Endothelial cell of hepatic sinusoid (primary cell): Measurements from ENCODE around the gene CDKN2B.

Experiments used
- in situ Hi-C: cut with HindIII; loops from 2 replicates; pipeline ENCODE4 v1.10.0; 2017; ENCODE audit warnings: low sequenced_read_pairs

Gene CDKN2B

DNA sequence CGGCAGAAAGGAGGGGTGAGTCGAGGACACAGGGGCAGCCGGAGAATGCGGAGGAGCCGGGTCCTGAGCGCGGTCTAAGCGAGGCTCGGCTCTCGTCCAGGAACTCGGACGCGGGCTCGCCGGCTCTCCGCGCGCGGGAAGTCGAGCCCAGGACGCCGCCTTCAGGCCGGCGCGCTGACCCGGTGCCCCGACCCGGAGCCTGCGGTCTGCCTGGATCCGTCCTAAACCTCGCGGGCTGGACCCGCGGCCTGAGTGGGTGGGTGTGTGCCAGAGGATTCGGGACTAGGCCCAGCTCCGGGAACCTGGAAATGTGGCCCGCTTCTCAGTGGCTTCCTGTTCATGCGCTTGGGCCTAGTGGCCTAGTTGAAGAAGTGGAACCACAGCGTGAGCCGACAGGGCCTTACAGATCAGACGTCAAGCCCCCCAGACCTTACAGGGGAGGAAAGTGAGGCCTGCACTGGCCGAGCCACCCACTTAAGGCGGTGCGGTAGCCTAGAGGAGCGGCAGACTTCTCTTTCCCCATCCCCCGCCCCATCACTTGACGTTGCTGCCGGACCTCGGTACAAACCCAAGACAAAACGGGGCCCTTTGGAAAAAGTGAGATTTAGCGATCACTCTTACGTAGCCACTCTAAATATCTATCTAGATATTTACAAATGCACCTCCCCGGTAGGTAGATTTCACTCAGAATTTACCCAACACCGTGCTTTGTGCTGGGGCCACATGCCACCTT, 13.3 kb downstream of the CDKN2B start:
- in situ Hi-C loops, result no loop called here

DNA sequence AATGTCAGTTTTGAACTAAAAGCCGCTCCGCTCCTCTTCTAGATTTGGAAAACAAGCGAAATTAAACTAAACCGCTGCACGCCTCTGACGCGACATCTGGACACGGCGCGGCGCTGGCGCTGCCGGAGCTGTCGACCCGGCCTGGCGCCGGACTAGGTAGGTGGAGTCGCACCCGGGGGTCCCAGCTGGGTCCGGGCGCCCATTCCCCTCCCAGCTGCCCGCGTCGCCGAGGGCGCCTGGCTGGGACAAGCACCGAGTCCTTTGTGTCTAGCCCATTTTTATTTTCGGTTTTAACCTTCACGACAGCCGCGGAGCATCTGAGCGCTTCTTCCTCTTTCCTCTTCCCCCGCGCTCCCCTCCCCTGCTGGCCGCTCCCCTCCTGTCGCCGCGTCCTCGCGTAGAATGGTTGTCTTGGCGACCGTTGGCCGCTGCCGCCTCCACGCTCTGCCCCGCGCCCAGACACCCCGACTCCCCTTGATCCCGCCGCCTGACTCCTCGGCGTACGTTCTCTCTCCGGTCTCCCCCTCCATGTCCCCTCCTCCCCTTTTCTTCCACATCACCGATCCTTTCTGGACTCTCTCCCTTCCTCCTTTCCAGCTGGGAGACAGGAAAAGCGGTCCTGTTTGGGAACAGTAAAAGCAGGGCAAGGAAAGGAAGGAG, 14.0 kb downstream of the CDKN2B start:
- in situ Hi-C loops, result no loop called here

DNA sequence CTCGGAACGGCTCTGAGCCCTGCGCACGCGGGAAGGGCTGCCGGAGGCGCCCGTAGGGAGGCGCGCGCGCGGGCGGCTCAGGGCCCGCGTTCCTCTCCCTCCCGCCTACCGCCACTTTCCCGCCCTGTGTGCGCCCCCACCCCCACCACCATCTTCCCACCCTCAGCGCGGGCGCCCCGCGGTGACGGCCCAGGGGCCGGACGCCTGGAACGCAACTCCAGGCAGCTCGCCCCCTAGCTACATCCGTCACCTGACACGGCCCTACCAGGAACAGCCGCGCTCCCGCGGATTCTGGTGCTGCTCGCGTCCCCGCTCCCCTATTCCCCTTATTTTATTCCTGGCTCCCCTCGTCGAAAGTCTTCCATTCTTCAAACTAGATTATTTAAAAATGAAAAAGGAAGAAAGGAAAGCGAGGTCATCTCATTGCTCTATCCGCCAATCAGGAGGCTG, 14.5 kb downstream of the CDKN2B start, which contains the start of gene CDKN2B-AS1:
TSS of gene CDKN2B-AS1 (plus strand) at position 236 of the 450 bp plus-strand sequence.
- in situ Hi-C loops, result no loop called here

DNA sequence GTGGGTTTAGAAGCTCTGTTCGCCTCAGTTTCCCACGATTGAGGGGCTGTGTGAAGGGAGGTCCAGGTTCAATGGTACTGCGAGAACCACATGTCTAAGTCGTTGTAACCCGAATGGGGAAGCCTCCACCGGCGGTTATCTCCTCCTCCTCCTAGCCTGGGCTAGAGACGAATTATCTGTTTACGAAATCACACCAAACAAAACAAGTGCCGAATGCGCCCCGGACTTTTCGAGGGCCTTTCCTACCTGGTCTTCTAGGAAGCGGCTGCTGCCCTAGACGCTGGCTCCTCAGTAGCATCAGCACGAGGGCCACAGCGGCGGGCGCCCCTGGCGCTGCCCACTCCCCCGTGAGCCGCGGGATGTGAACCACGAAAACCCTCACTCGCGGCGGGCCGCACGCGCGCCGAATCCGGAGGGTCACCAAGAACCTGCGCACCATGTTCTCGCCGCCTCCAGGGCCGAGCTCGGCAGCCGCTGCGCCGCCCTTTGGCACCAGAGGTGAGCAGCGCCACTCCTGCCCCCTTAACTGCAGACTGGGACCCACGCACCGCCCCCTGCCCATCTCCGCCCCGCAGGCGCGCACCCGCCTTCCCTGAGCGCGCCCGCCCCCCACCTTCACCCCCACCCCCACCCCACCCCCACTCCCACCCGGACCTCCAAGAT, 15.1 kb downstream of the CDKN2B start, which contains the start of gene CDKN2A:
TSS of gene CDKN2A (minus strand) at position 500 of the 663 bp plus-strand sequence.
- in situ Hi-C loops, result no loop called here

DNA sequence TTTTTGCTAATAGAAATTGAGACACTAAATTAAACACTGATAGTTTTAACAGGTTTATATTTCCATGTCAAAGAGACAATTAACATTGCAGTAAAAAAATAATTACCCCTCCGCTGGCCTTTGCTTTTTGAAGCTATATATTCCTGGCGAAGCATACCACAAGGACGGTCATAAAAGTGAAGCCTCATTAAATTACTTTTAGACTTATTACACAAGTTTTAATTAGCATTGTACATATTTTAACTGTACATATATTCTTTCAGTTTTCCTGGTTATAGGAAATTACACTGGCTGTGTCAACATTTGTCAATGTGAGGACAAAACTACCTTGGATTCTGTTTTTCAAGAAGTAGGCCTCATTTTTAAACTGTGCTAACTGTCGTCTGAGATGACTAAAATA, 16.1 kb downstream of the CDKN2B start:
- in situ Hi-C loops, result no loop called here

DNA sequence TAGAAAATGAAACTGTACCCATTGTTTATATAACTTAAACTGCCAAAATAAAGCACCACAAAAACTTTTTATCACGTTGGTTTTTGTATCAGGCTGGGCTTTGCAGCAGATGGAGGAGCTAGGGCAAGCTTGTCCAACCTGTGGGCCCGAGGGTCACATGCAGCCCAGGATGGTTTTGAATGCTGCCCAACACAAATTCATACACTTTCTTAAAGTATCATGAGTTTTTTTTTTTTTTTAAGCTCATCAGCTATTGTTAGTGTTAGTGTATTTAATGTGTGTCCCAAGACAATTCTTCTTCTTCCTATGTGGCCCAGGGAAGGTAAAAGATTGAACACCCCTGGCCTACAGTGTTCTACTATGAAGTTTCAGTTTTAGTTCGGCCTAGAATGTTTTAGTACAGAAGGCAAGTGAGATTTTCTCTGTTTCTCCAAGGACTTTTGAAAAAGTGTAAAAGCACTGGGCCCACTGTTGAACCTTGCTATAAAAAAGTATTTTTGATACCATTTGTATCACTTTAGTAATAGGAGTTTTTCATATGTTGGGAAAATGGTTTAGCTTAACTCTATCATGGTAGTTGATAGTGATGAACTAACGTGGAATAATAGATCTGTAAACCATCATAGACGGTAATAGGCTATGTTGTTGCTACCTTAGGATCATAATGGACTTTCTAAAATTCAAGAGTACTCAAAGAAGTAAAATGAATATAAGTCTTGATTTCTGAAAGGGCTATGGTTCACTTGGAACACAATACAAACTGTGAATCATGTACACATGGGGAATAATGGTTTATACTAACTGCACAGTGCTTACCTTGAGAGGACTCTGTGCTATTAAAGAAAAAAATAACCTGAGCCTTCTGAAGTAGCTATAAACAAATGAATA, 17.8 kb downstream of the CDKN2B start:
- in situ Hi-C loops, result no loop called here

DNA sequence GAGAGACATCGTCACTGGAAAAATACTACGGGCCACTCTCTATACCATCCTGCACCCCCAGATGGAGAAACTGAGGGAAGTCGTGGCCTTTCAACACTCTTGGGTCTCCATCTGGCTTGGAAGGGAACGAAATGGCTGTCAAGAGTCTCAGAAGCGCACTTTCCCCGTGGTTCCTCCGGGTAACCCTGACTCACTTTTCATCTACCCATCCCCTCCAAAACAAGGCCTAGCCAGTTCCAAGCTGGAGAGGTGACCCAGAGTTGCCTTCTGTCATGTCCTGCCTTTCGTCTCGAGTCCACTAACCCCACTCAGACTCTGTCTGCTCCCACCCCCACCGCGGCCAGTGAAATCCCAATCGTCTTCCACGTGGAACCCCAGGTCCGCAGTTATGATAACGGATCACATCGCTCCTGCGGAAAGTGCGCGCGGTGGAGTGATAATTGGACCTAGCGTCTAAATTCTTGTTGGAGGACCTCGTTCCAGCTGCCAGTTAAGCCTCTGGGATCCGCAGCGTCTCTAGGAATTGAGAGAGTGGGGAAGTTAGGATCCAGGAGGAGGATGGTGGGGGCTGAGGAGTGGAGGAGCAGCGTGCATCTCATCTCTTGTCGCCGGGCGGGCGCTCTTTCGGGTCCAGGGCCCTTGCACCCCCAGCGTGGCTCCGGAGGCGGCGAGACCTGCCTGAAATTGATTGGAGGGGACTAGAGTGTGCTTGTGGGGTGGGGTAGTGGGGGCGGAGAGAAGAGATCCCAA, 19.5 kb downstream of the CDKN2B start:
- in situ Hi-C loops, result no loop called here

DNA sequence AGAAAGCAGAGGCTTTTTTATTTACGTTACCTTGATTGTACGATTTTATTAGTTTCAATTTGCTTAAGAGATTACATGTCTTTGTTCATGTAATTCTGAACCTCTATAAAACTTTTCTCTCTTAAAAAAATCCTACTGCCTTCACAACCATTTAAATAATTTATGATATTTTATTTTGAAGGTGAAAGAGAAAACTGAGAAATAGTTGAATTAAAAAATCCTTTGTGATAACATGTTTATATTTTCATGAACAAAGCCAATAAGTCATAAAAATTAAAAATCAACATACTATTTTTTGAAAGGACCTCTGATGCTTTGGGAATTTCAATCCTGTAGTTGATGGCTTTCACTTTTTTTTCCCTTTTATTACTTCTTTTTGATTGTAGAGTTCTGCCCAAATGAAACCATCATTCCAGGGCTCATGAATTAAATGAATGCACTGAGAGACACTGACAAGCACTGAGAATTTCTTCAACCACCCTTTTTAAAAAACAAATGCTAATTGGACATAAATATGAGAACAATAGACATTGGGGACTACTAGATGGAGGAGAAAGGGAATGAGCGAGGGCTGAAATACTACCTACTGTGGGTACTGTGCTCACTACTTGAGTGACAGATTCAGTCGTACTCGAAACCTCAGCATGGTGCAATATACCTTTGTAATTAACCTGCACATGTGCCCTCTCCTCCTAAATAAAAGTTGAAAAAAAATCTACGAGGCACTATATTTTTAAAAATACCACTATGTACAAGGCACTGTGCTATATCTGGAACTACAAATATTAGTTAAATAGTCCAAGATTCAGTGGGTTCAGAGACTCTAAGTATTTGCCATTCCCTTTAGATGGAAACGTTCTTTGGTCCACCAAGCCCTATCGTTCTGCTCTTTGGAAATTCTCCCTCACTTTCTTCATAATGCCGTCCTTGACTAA, 20.8 kb downstream of the CDKN2B start:
- in situ Hi-C loops, result no loop called here

DNA sequence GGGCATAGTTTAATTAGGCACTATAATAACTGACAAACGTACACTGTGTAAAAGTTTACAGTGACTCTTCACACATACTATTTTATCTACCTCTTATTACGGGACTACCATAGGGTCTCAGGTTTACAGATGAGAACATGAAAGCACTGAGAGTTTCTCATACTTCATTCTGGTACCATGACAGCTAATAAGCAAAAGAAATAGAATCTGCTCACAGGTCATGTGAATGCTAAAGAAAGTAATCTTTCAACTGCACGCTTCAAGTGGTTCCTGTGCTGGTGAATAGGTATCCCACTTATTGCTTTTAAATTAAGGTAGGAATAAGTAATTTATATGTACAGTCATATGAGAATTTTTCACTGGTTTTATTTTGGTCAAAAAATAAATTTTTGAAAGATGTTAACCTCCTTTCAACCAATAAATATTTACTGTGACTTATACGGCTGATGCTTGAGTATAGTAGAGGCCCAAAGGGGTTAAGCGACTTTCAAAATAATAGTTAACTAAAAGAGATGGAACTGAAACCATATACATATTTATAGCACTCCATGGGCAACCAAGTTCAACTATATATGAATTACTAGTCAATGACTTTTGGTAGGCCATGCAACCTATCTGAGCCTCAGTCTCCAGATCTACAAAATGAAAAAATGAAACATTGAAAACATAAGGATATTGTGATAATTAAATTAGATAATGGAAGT, 23.0 kb downstream of the CDKN2B start:
- in situ Hi-C loops, result no loop called here

DNA sequence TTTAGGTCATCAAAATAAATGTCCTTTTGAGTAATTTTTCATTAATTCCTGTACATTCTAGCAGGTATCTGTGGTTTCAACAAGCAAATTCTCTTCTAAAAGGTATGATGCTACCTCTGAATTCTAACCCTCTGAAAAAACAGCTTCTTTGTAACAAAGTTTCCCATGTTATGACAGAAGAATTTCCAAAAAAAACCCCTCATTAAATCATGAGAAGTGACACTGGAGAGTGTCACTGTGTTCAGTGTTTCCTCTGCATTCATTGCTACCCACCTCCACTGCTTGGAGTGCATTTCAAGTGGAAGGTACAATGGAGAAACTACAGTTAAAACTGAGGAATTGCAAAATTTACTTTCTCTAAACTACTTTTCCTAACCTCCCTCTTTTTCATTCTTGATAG, 25.0 kb downstream of the CDKN2B start:
- in situ Hi-C loops, result no loop called here

DNA sequence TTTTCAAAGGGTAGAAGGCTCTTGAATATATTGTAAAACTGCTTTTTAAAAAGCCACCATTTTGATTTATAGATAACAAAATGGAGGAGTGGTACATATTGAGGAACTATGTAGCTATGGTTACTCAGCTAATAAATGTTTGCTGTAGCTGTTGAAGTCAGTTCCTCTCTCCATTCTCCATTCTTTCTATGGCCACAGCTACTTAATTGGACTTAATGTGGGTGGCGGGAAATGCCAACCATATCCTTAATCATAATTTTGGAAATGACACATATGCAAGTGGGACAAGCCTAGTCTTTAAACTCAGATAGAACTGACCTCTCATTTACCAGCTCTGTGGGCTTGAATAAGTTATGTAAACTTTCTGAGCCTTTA, 25.6 kb downstream of the CDKN2B start:
- in situ Hi-C loops, result no loop called here

DNA sequence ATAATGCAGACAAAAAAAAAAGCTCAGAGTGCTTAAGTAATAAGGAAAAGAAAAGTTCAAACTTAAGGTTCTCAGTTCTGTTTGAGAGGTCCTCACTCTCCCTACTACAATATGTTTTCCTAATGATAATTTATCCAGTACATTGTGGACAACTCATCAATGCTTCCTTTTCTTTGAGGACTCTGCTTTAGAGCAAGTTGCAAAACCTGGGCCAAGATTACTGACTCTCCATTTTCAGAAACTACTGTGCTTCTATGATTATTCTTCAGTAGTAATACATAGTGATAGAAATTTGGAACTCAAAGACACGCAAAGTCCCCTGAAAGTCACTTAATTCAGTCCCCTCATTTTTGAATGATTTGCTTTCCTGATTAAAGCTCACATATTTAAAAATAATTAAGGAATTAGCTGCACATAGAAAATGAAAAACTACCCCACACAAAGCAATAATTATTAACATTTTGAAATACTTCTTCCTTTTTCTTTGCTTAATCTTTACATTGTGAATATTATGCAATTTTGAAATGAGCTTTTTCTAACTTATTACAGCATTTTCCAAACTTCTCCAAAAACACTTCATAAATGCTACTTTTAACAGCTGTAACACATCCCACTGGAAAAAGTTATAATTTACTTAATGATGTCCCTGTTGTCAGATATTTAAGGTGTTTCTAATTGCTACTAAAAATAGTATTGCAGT, 26.1 kb downstream of the CDKN2B start:
- in situ Hi-C loops, result no loop called here

DNA sequence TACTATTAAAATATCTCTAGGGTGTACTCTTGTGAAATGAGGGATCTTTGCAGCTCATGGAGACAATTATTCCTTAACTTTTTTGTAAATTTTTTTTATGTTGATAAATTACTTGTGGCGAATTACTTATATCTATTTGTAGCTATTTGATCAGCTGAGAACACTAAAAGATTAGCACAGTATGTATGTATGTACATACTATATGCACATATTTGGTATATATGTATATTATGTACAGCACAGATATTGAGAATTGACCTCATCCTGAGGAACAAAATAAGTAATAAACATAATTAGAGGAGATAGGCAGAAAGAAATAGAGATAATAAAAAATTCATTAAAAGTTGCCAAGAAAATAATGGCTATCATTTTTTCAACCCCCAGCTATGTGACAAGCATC, 26.7 kb downstream of the CDKN2B start:
- in situ Hi-C loops, result no loop called here

DNA sequence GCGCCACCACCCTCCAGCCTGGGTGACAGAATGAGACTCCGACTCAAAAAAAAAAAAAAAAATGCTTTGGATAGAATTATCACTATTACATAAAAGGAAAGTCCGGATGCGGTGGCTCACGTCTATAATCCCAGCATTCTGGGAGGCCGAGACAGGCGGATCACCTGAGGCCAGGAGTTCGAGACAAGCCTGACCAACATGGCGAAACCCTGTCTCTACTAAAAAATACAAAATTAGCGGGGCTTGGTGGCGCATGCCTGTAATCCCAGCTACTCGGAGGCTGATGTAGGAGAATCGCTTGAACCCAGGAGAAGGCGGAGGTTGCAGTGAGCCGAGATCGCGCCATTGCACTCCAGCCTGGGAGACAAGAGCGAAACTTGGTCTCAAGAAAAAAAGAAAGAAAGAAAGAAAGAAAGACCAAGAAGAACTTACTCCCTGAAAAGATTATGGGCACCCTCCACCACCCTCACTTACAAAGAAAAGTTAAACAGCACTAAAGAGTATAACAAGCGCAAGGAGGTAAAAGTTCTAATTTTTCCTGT, 32.7 kb downstream of the CDKN2B start:
- in situ Hi-C loops, result no loop called here

DNA sequence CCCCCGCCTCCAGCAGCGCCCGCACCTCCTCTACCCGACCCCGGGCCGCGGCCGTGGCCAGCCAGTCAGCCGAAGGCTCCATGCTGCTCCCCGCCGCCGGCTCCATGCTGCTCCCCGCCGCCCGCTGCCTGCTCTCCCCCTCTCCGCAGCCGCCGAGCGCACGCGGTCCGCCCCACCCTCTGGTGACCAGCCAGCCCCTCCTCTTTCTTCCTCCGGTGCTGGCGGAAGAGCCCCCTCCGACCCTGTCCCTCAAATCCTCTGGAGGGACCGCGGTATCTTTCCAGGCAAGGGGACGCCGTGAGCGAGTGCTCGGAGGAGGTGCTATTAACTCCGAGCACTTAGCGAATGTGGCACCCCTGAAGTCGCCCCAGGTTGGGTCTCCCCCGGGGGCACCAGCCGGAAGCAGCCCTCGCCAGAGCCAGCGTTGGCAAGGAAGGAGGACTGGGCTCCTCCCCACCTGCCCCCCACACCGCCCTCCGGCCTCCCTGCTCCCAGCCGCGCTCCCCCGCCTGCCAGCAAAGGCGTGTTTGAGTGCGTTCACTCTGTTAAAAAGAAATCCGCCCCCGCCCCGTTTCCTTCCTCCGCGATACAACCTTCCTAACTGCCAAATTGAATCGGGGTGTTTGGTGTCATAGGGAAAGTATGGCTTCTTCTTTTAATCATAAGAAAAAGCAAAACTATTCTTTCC, 34.2 kb downstream of the CDKN2B start:
- in situ Hi-C loops, result no loop called here

DNA sequence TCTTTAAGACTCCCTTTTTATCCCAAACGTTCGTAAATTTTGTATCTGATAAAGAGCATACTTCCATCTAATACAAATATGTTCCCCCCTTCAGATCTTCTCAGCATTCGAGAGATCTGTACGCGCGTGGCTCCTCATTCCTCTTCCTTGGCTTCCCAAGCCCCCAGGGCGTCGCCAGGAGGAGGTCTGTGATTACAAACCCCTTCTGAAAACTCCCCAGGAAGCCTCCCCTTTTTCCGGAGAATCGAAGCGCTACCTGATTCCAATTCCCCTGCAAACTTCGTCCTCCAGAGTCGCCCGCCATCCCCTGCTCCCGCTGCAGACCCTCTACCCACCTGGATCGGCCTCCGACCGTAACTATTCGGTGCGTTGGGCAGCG, 34.8 kb downstream of the CDKN2B start:
- in situ Hi-C loops, result no loop called here

DNA sequence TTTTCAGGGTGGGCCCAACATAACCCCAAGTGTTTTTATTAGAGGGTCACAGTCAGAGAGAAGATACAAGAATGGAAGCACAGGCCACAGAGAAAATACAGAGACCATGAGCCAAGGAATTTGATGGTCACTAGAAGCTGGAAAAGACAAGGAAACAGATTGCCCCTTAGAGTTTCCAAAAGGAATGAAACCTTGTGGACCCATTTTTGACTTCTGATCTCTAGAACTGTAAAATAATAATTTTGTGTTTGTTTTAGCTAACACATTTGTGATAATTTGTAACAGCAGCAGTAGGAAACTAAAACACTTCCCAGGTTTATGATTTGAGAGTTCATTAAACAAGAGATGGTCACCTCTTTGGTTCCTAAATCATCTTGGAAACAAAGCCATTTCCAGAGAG, 36.7 kb downstream of the CDKN2B start:
- in situ Hi-C loops, result no loop called here
